Fibroblast of lung (primary cell): ENCODE measurements around the gene MICU1.
"Not testable (repeated sequence)": the region's sequence is repeated elsewhere in the genome, so short reads cannot be mapped to it uniquely, and the experiment has no call there.

ENCODE experiments used
- EZH2 ChIP-seq: IDR thresholded peaks from 2 replicates; pipeline ENCODE4 v1.5.1; 2012; ENCODE audit warnings: low read length, control low read depth, mild to moderate bottlenecking; ENCODE audit errors: missing control alignments
- TF ChIP-seq, protein P1 (sequence below), 2 donors: IDR thresholded peaks in 1 of 2; conservative IDR thresholded peaks in 1 of 2; 1 replicate in 1 of 2; 2 replicates in 1 of 2; pipeline ENCODE4 v1.5.1; 2011 to 2012; ENCODE audit warnings: low read length in 2 of 2, control low read depth in 1 of 2, inconsistent platforms in 1 of 2, low read depth in 1 of 2, mild to moderate bottlenecking in 1 of 2

DNA sequence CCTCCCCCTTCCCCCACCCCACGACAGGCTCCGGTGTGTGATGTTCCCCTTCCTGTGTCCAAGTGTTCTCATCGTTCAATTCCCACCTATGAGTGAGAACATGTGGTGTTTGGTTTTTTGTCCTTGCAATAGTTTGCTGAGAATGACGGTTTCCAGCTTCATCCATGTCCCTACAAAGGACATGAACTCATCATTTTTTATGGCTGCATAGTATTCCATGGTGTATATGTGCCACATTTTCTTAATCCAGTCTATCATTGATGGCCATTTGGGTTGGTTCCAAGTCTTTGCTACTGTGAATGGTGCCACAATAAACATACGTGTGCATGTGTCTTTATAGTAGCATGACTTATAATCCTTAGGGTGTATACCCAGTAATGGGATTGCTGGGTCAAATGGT is 48.3 kb upstream of the MICU1 start:
- TF ChIP-seq, protein P1, sequence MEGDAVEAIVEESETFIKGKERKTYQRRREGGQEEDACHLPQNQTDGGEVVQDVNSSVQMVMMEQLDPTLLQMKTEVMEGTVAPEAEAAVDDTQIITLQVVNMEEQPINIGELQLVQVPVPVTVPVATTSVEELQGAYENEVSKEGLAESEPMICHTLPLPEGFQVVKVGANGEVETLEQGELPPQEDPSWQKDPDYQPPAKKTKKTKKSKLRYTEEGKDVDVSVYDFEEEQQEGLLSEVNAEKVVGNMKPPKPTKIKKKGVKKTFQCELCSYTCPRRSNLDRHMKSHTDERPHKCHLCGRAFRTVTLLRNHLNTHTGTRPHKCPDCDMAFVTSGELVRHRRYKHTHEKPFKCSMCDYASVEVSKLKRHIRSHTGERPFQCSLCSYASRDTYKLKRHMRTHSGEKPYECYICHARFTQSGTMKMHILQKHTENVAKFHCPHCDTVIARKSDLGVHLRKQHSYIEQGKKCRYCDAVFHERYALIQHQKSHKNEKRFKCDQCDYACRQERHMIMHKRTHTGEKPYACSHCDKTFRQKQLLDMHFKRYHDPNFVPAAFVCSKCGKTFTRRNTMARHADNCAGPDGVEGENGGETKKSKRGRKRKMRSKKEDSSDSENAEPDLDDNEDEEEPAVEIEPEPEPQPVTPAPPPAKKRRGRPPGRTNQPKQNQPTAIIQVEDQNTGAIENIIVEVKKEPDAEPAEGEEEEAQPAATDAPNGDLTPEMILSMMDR (conservative IDR thresholded peaks at IDR 0.05 in 1 of 2, IDR thresholded peaks at IDR 0.05 in 1 of 2; ENCODE audit: low read depth in 1 of 2, low read length in 2 of 2), result not testable (repeated sequence)
- TF ChIP-seq EZH2, result not testable (repeated sequence)
